ENCODE results near the gene PMP22.
"Not testable (repeated sequence)": the region's sequence is repeated elsewhere in the genome, so short reads cannot be mapped to it uniquely, and the experiment has no call there.

The PMP22 gene

GRCh38 chr17:15220785-15221184 lies 44.3 kb downstream of the PMP22 start:
- H3K4me3 ChIP-seq (ENCODE audit: low read depth, low read length) = no peak overlapping the region

GRCh38 chr17:15216481-15216880 lies 48.6 kb downstream of the PMP22 start:
- H3K4me3 ChIP-seq (ENCODE audit: low read depth, low read length) = no peak overlapping the region

GRCh38 chr17:15213381-15214087 lies 51.6 kb downstream of the PMP22 start:
- H3K4me3 ChIP-seq (ENCODE audit: low read depth, low read length) = no peak overlapping the region

GRCh38 chr17:15210247-15210646 lies 54.9 kb downstream of the PMP22 start:
- H3K4me3 ChIP-seq (ENCODE audit: low read depth, low read length) = no peak overlapping the region

- not testable (repeated sequence) for H3K4me3 ChIP-seq (ENCODE audit: low read depth, low read length)
Measured at GRCh38 chr17:15203062-15203461, 62.1 kb downstream of the PMP22 start.

DNA sequence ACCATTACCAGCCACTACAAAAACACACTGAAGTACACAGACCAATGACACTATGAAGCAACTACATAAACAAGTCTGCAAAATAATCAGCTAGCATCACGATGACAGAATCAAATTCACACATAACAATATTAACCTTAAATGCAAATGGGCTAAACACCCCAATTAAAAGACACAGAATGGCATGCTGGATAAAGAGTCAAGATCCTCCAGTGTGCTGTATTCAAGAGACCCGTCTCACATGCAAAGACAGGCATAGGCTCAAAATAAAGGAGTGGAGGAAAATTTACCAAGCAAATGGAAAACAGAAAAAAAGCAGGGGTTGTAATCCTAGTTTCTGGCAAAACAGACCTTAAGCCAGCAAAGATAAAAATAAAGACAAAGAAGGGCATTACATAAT lies 64.6 kb downstream of the PMP22 start:
- H3K4me3 ChIP-seq (ENCODE audit: low read depth, low read length) = not testable (repeated sequence)

GRCh38 chr17:15197229-15197628 lies 67.9 kb downstream of the PMP22 start:
- H3K4me3 ChIP-seq (ENCODE audit: low read depth, low read length) = no peak overlapping the region

- H3K4me3 ChIP-seq (ENCODE audit: low read depth, low read length) = no peak overlapping the region
Measured at GRCh38 chr17:15194859-15195277, 70.3 kb downstream of the PMP22 start.

DNA sequence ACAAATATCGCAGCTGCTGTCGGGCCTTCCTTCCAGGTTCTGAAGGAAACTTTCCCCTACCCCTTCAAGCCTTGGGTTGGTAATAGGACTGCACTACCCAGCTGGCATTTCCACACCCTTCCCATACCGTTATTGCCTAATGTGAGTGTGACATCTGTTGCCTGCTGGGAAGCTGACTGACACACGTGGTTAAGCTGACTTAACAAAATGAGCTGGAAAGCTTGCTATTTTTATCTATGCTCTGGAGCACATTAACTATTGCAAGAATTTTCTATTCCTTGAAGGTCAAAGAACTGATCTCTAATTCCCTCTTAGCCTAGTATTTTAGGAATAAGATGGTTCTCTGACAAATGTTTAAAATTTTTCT lies 79.5 kb downstream of the PMP22 start:
- H3K4me3 ChIP-seq (ENCODE audit: low read depth, low read length) = no peak overlapping the region

GRCh38 chr17:15184872-15185624 lies 80.1 kb downstream of the PMP22 start:
- no peak overlapping the region for H3K4me3 ChIP-seq (ENCODE audit: low read depth, low read length)

- no peak overlapping the region for H3K4me3 ChIP-seq (ENCODE audit: low read depth, low read length)
Measured at GRCh38 chr17:15181816-15182215, 83.3 kb downstream of the PMP22 start.

GRCh38 chr17:15181333-15181732 lies 83.8 kb downstream of the PMP22 start:
- H3K4me3 ChIP-seq (ENCODE audit: low read depth, low read length) = no peak overlapping the region

- no peak overlapping the region for H3K4me3 ChIP-seq (ENCODE audit: low read depth, low read length)
Measured at GRCh38 chr17:15180121-15180561, 85.0 kb downstream of the PMP22 start.

Measured in iPS-11a (cell line).